Measurements from ENCODE around the gene OAF. TPM values are rescaled to one million over a fixed set of nuclear protein-coding genes. Genes with fewer than 3 reads are reported as not detected.
A peak's percentile ranks its signal among the peaks of the same experiment; 100 is the strongest.

Gene OAF
- total RNA-seq, 1 experiment from 2014 or later: 97.1 TPM

GRCh38 chr11:120186774-120187591 lies 23.8 kb upstream of the OAF start:
- H3K79me2 ChIP-seq (ENCODE audit: low read length): no peaks in the 10 kb centered on the region
- ATAC-seq (peak; percentile 21), DNase-seq (peak; percentile 44)
- intact Hi-C loops (cut with micrococcal nuclease): no loop called here
- H3F3A ChIP-seq (ENCODE audit: low read length, unreplicated experiment): no peaks in the 10 kb centered on the region
- H3K4me1 ChIP-seq (ENCODE audit: insufficient read depth, low read length): peaks cover 11% of the 10 kb centered on the region; the same call in 1 of the 2 replicates
- peak overlapping the region; percentile 11; the same call in 1 of the 2 replicates for H3K4me2 ChIP-seq (ENCODE audit: low read length)
- peak overlapping the region; percentile 46 for H3K27ac ChIP-seq (ENCODE audit: low read length)
- ChIA-PET POLR2A (ENCODE audit: unreplicated experiment) (interaction anchor here (0.7 kb wide), 1 partner anchor 113 kb away, joined by 3 read pairs; no protein-coding TSS in a partner anchor), CTCF (no interaction called here)
- TF ChIP-seq EZH2phosphoT487 (IDR thresholded peaks at IDR 0.05; ENCODE audit: borderline replicate concordance, low read length) (no peak), CTCF (conservative IDR thresholded peaks at IDR 0.05; ENCODE audit: low read depth, low read length) (no peak), EZH2 (IDR thresholded peaks at IDR 0.05; ENCODE audit: low read length, unreplicated experiment) (no peak)
- peak overlapping the region; percentile 39; the same call in 1 of the 2 replicates for H3K9ac ChIP-seq (ENCODE audit: low read length)
- no peak overlapping the region for H2AFZ ChIP-seq (ENCODE audit: low read length)
- BruUV-seq (replicated peaks): no TSS peak
- no peak overlapping the region for H3K4me3 ChIP-seq (ENCODE audit: low read length)
- no peaks in the 10 kb centered on the region for H3K9me3 ChIP-seq (ENCODE audit: low read length)
- no peaks in the 10 kb centered on the region for H3K9me2 ChIP-seq (replicated peaks; ENCODE audit: low read length)
- H3K27me3 ChIP-seq (ENCODE audit: low read length): peaks cover 20% of the 10 kb centered on the region
- H3K36me3 ChIP-seq (ENCODE audit: low read depth, low read length): no peaks in the 10 kb centered on the region
- no peaks in the 10 kb centered on the region for H4K20me1 ChIP-seq (ENCODE audit: low read length)

GRCh38 chr11:120188371-120188770 lies 22.5 kb upstream of the OAF start:
- Histone ChIP-seq H3K27ac (ENCODE audit: low read length) (no peak overlapping the region), H4K20me1 (ENCODE audit: low read length) (no peaks in the 10 kb centered on the region), H3K4me2 (ENCODE audit: low read length) (no peak overlapping the region), H3K9me3 (ENCODE audit: low read length) (no peaks in the 10 kb centered on the region), H3K9me2 (replicated peaks; ENCODE audit: low read length) (no peaks in the 10 kb centered on the region), H3K27me3 (ENCODE audit: low read length) (peaks cover 23% of the 10 kb centered on the region), H3K36me3 (ENCODE audit: low read depth, low read length) (no peaks in the 10 kb centered on the region), H3F3A (ENCODE audit: low read length, unreplicated experiment) (no peaks in the 10 kb centered on the region), H3K9ac (ENCODE audit: low read length) (no peak overlapping the region), H3K4me1 (ENCODE audit: insufficient read depth, low read length) (peaks cover 11% of the 10 kb centered on the region; the same call in 1 of the 2 replicates), H3K4me3 (ENCODE audit: low read length) (no peak overlapping the region), H3K79me2 (ENCODE audit: low read length) (no peaks in the 10 kb centered on the region), H2AFZ (ENCODE audit: low read length) (no peak overlapping the region)
- ChIA-PET POLR2A (ENCODE audit: unreplicated experiment) (no interaction called here), CTCF (no interaction called here)
- DNase-seq: no peak
- TF ChIP-seq EZH2 (IDR thresholded peaks at IDR 0.05; ENCODE audit: low read length, unreplicated experiment): no peak
- TF ChIP-seq EZH2phosphoT487 (IDR thresholded peaks at IDR 0.05; ENCODE audit: borderline replicate concordance, low read length): no peak
- TF ChIP-seq CTCF (conservative IDR thresholded peaks at IDR 0.05; ENCODE audit: low read depth, low read length): no peak
- BruUV-seq (replicated peaks): no TSS peak
- no peak for ATAC-seq
- intact Hi-C loops (cut with micrococcal nuclease): no loop called here
